IMR-90 (cell line): ENCODE results near the gene IQSEC1. TPM values are rescaled to one million over a fixed set of nuclear protein-coding genes. Genes with fewer than 3 reads are reported as not detected.

Experiments used
- ATAC-seq: fragments of 200-7000 bp; cut with Tn5 transposase; 2 replicates; pipeline ENCODE4 v1.9.1; 2020; ENCODE audit warnings: low read depth, mild to moderate bottlenecking, moderate library complexity
- BruUV-seq: library from RNA; stranded (reverse); fragments of 400-500 nt; replicated peaks from 2 replicates; lab custom pipeline; 2021; lab: Mats Ljungman, UMichigan
- CTCF ChIA-PET: fragments of 300-600 bp; formaldehyde crosslinking; extraction: SDS; loops from one replicate; lab custom pipeline; 2021; ENCODE audit warnings: antibody characterized with exemption; lab: Yijun Ruan, JAX
- POLR2A ChIA-PET: fragments of 300-600 bp; sonication (Branson Sonifier 250); formaldehyde crosslinking; loops from one replicate; lab custom pipeline; 2022; ENCODE audit warnings: antibody characterized with exemption; ENCODE audit not compliant: unreplicated experiment; lab: Charles Lee
- DNase-seq: peaks from one replicate; pipeline ENCODE4 v3.0.0; 2013
- H2AFZ ChIP-seq: replicated peaks from 2 replicates; pipeline ENCODE3; 2013; ENCODE audit warnings: low read length, mild to moderate bottlenecking; ENCODE audit not compliant: poor library complexity
- H2AK5ac ChIP-seq: 2 replicates; pipeline ENCODE4 v1.6.1; 2013; ENCODE audit warnings: low read depth, low read length, inconsistent platforms
- H2AK9ac ChIP-seq: replicated peaks from 2 replicates; pipeline ENCODE3; 2013; ENCODE audit warnings: mild to moderate bottlenecking, low read depth, low read length, moderate library complexity; ENCODE audit not compliant: poor library complexity
- H2BK120ac ChIP-seq: 2 replicates; pipeline ENCODE4 v1.6.1; 2013; ENCODE audit warnings: low read depth, low read length, inconsistent platforms
- H2BK15ac ChIP-seq: 3 replicates; pipeline ENCODE4 v1.6.1; 2013; ENCODE audit warnings: low read depth, low read length, inconsistent platforms
- H2BK20ac ChIP-seq: 2 replicates; pipeline ENCODE4 v1.6.1; 2013; ENCODE audit warnings: low read depth, mild to moderate bottlenecking, inconsistent platforms, low read length, moderate library complexity
- H2BK5ac ChIP-seq: 2 replicates; pipeline ENCODE4 v1.6.1; 2013; ENCODE audit warnings: mild to moderate bottlenecking, low read depth, low read length, inconsistent platforms; ENCODE audit not compliant: poor library complexity, severe bottlenecking
- H3K14ac ChIP-seq: replicated peaks from 2 replicates; pipeline ENCODE4 v1.6.1; 2013; ENCODE audit warnings: low read depth, low read length, inconsistent platforms
- H3K18ac ChIP-seq: 2 replicates; pipeline ENCODE4 v1.6.1; 2013; ENCODE audit warnings: low read depth, low read length, control low read depth
- H3K23ac ChIP-seq: 2 replicates; pipeline ENCODE4 v1.6.1; 2013; ENCODE audit warnings: low read depth, low read length, inconsistent platforms
- H3K27ac ChIP-seq: 2 replicates; pipeline ENCODE4 v1.5.1; 2013; ENCODE audit warnings: mild to moderate bottlenecking, control low read depth, low read length; ENCODE audit not compliant: insufficient read depth
- H3K27me3 ChIP-seq: 2 replicates; pipeline ENCODE4 v1.6.1; 2013; ENCODE audit warnings: low read length; ENCODE audit not compliant: control insufficient read depth, insufficient read depth
- H3K36me3 ChIP-seq: 2 replicates; pipeline ENCODE4 v1.6.1; 2013; ENCODE audit warnings: low read length, mixed read lengths; ENCODE audit not compliant: control insufficient read depth, insufficient read depth
- H3K4ac ChIP-seq: 2 replicates; pipeline ENCODE4 v1.6.1; 2013; ENCODE audit warnings: low read depth, low read length, inconsistent platforms
- H3K4me1 ChIP-seq: 2 replicates; pipeline ENCODE4 v1.6.1; 2013; ENCODE audit warnings: low read length, mixed read lengths; ENCODE audit not compliant: control insufficient read depth, insufficient read depth
- H3K4me2 ChIP-seq: 2 replicates; pipeline ENCODE4 v1.6.1; 2013; ENCODE audit warnings: low read depth, mild to moderate bottlenecking, control low read depth, low read length, moderate library complexity
- H3K4me3 ChIP-seq: 2 replicates; pipeline ENCODE4 v1.5.1; 2013; ENCODE audit warnings: low read depth, mild to moderate bottlenecking, control low read depth, low read length, moderate library complexity; ENCODE audit not compliant: insufficient read depth
- H3K56ac ChIP-seq: 2 replicates; pipeline ENCODE4 v1.6.1; 2013; ENCODE audit warnings: low read length, inconsistent platforms; ENCODE audit not compliant: insufficient read depth; ENCODE audit errors: extremely low read depth
- H3K79me1 ChIP-seq, 2 experiments: 2 replicates each; pipeline ENCODE4 v1.6.1; 2013; ENCODE audit warnings: low read length in 2 of 2, inconsistent platforms in 1 of 2, low read depth in 1 of 2
- H3K9ac ChIP-seq: 2 replicates; pipeline ENCODE4 v1.6.1; 2013; ENCODE audit warnings: low read depth, low read length, control low read depth
- H3K9me1 ChIP-seq: 2 replicates; pipeline ENCODE4 v1.6.1; 2013; ENCODE audit warnings: low read length, inconsistent platforms; ENCODE audit not compliant: insufficient read depth
- H3K9me3 ChIP-seq: 2 replicates; pipeline ENCODE4 v1.6.1; 2013; ENCODE audit warnings: low read length; ENCODE audit not compliant: control insufficient read depth, insufficient read depth
- H4K20me1 ChIP-seq: 2 replicates; pipeline ENCODE4 v1.6.1; 2013; ENCODE audit warnings: low read length, inconsistent platforms; ENCODE audit not compliant: insufficient read depth
- H4K5ac ChIP-seq: 2 replicates; pipeline ENCODE4 v1.6.1; 2013; ENCODE audit warnings: mild to moderate bottlenecking, low read depth, low read length, control low read depth
- H4K8ac ChIP-seq, 2 experiments: 2 replicates each; pipeline ENCODE4 v1.6.1; 2013; ENCODE audit warnings: low read depth in 2 of 2, low read length in 2 of 2, control low read depth in 1 of 2, inconsistent platforms in 1 of 2
- H4K91ac ChIP-seq: 2 replicates; pipeline ENCODE4 v1.6.1; 2013; ENCODE audit warnings: low read depth, low read length, inconsistent platforms; ENCODE audit not compliant: insufficient read depth
- BHLHE40 ChIP-seq: fragments of 150-350 bp; IDR thresholded peaks from 2 replicates; pipeline ENCODE4 v1.6.1; 2016; ENCODE audit warnings: mild to moderate bottlenecking, low read depth, low read length
- CEBPB ChIP-seq: IDR thresholded peaks from 2 replicates; pipeline ENCODE4 v1.6.1; 2012; ENCODE audit warnings: low read depth, low read length, improper control_type of control experiment
- CHD1 ChIP-seq: IDR thresholded peaks from 2 replicates; pipeline ENCODE4 v1.6.1; 2012; ENCODE audit warnings: low read depth, low read length, improper control_type of control experiment
- CTCF ChIP-seq: conservative IDR thresholded peaks from 2 replicates; pipeline ENCODE4 v1.5.1; 2012; ENCODE audit warnings: mild to moderate bottlenecking, low read depth, low read length, improper control_type of control experiment
- ELK1 ChIP-seq: fragments of 150-350 bp; IDR thresholded peaks from 2 replicates; pipeline ENCODE4 v1.6.1; 2016; ENCODE audit warnings: low read depth, mild to moderate bottlenecking, low read length, moderate library complexity, borderline replicate concordance
- FOS ChIP-seq: fragments of 150-350 bp; IDR thresholded peaks from 2 replicates; pipeline ENCODE4 v1.6.1; 2016; ENCODE audit warnings: low read depth, low read length
- MAFK ChIP-seq: IDR thresholded peaks from 2 replicates; pipeline ENCODE4 v1.6.1; 2012; ENCODE audit warnings: low read depth, low read length, improper control_type of control experiment
- MAZ ChIP-seq: IDR thresholded peaks from 2 replicates; pipeline ENCODE4 v1.6.1; 2012; ENCODE audit warnings: low read depth, mild to moderate bottlenecking, low read length, improper control_type of control experiment, moderate library complexity, borderline replicate concordance
- MXI1 ChIP-seq: IDR thresholded peaks from 2 replicates; pipeline ENCODE4 v1.6.1; 2012; ENCODE audit warnings: low read depth, mild to moderate bottlenecking, low read length, moderate library complexity, borderline replicate concordance
- NFE2L2 ChIP-seq: fragments of 150-350 bp; IDR thresholded peaks from 2 replicates; pipeline ENCODE4 v1.6.1; 2016; ENCODE audit warnings: low read depth, mild to moderate bottlenecking, low read length
- POLR2A ChIP-seq: IDR thresholded peaks from 2 replicates; pipeline ENCODE4 v1.6.1; 2012; ENCODE audit warnings: mild to moderate bottlenecking, low read depth, low read length
- RAD21 ChIP-seq: IDR thresholded peaks from 2 replicates; pipeline ENCODE4 v1.6.1; 2012; ENCODE audit warnings: low read length, improper control_type of control experiment
- RCOR1 ChIP-seq: IDR thresholded peaks from 2 replicates; pipeline ENCODE4 v1.6.1; 2012; ENCODE audit warnings: mild to moderate bottlenecking, low read length, improper control_type of control experiment; ENCODE audit not compliant: insufficient replicate concordance
- RFX5 ChIP-seq: IDR thresholded peaks from 2 replicates; pipeline ENCODE4 v1.8.0; 2012; ENCODE audit warnings: low read depth, mild to moderate bottlenecking, low read length, moderate library complexity
- SMC3 ChIP-seq: fragments of 150-350 bp; IDR thresholded peaks from 2 replicates; pipeline ENCODE4 v1.6.1; 2016; ENCODE audit warnings: low read depth, mild to moderate bottlenecking, antibody characterized with exemption, low read length, moderate library complexity
- USF2 ChIP-seq: fragments of 150-350 bp; IDR thresholded peaks from 2 replicates; pipeline ENCODE4 v1.6.1; 2017; ENCODE audit warnings: mild to moderate bottlenecking, antibody characterized with exemption, low read length, low read depth
- WGBS, 2 experiments: methylation state at CpG; one replicate each; pipeline versions ENCODE4 v1.1.5 to v1.1.7; 2013; ENCODE audit warnings: missing lambda C conversion rate in 2 of 2; ENCODE audit not compliant: insufficient read length in 1 of 2; ENCODE audit errors: extremely low coverage in 2 of 2; 5-methylcytosine and 5-hydroxymethylcytosine counted together
- dilution Hi-C: fragments of 300-500 bp; cut with HindIII; formaldehyde crosslinking; loops from one replicate; pipeline ENCODE4 v1.14.3; 2018; ENCODE audit warnings: low sequenced_read_pairs; ENCODE audit not compliant: unreplicated experiment
- in situ Hi-C: fragments of 300-500 bp; cut with MboI; formaldehyde crosslinking; loops from 3 replicates; pipeline ENCODE4 v1.14.3; 2019; ENCODE audit warnings: low sequenced_read_pairs, inconsistent platforms, mixed read lengths
- intact Hi-C: fragments of 100-400 bp; cut with micrococcal nuclease; formaldehyde crosslinking; loops from 2 replicates; pipeline ENCODE4 v1.10.0; 2022
- polyA plus RNA-seq, 3 experiments: library from polyadenylated mRNA; depleted of rRNA; stranded (reverse); fragments of >200 nt; gene quantifications; 2 replicates each; pipeline ENCODE4 v1.2.3, GENCODE V29; 2012; ENCODE audit warnings: low replicate concordance in 1 of 3
- total RNA-seq: library from RNA; depleted of rRNA; stranded (reverse); fragments of >200 nt; gene quantifications from 2 replicates; pipeline ENCODE4 v1.2.3, GENCODE V29; 2012

IQSEC1 gene
- total and polyA plus RNA-seq, 2 of the 4 experiments (the other 2 are of a cell fraction) = 5.9 to 11.9 TPM

- dilution Hi-C loops = no loop called here
- TF ChIP-seq CTCF (no peak), MAZ (no peak), CEBPB (no peak), BHLHE40 (no peak), NFE2L2 (no peak), CHD1 (no peak), POLR2A (no peak), MAFK (no peak), RFX5 (no peak), RCOR1 (no peak), SMC3 (no peak), RAD21 (no peak), ELK1 (no peak), FOS (no peak), USF2 (no peak), MXI1 (no peak)
- Histone ChIP-seq H4K20me1 (no peaks in the 10 kb centered on the region), H3K23ac (no peak overlapping the region), H4K5ac (no peak overlapping the region), H3K4me2 (no peak overlapping the region), H3K9me1 (no peaks in the 10 kb centered on the region), H3K4me3 (no peak overlapping the region), H2AK9ac (no peak overlapping the region), H3K27me3 (peaks cover 45% of the 10 kb centered on the region; the same call in 1 of the 2 replicates), H2AFZ (peak overlapping the region; percentile 11), H3K9ac (no peak overlapping the region), H4K8ac (no peak overlapping the region), H3K18ac (no peak overlapping the region), H3K4me1 (no peaks in the 10 kb centered on the region), H2BK5ac (no peak overlapping the region), H3K79me1 (no peaks in the 10 kb centered on the region), H2BK20ac (no peak overlapping the region), H2BK15ac (no peak overlapping the region), H3K14ac (no peak overlapping the region), H4K91ac (no peak overlapping the region), H3K36me3 (no peaks in the 10 kb centered on the region), H2AK5ac (no peak overlapping the region), H2BK120ac (no peak overlapping the region), H3K9me3 (no peaks in the 10 kb centered on the region), H3K27ac (no peak overlapping the region), H3K56ac (no peak overlapping the region), H3K4ac (no peak overlapping the region)
- intact Hi-C loops = no loop called here
- POLR2A ChIA-PET = no interaction called here
- WGBS, 2 experiments = 35% methylated on average over 6 of the region's 12 CpGs; no CpG with 5 or more reads in 1 of the 2 experiments
- in situ Hi-C loops = no loop called here
- BruUV-seq = no TSS peak
- CTCF ChIA-PET = no interaction called here
- ATAC-seq (no peak), DNase-seq (no peak)
Measured at GRCh38 chr3:13062647-13063046, 10.6 kb downstream of the IQSEC1 start.
